Fibroblast of gingiva (primary cell): ENCODE measurements around the gene AQP5.
A peak's percentile ranks its signal among the peaks of the same experiment; 100 is the strongest.

ENCODE experiments used
- DNase-seq: peaks from one replicate; pipeline ENCODE4 v3.0.0-alpha.2; 2011; ENCODE audit warnings: low read depth

The AQP5 gene

DNA sequence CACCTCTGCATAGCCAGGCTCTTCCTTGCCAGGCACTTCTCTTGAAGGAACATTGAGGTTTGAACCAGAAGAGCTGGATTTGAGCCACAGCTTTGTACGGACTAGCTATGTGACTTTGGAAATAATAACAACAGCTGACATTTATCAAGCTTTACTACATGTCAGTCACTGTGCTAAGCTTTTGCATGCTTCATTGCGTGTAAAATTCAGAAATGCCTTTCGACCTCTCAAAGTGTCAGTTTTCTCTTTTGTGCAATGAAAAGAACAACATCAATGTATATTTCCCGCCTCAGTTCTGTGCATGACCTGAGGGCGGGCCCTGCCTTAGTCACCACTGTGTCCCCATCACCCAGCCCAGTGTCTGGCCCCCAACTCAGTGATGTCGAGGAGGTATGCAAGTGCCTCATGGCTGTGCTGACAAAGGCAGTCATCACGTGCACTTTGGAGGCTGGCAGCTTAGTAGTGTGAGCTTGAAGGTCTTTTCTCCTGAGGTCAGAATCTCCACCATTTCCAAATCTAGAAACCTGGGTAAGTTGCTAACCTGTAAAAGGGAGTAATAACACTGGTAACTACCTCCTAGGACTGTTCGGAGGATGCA is 29.0 kb upstream of the AQP5 start:
- DNase-seq, result no peak

DNA sequence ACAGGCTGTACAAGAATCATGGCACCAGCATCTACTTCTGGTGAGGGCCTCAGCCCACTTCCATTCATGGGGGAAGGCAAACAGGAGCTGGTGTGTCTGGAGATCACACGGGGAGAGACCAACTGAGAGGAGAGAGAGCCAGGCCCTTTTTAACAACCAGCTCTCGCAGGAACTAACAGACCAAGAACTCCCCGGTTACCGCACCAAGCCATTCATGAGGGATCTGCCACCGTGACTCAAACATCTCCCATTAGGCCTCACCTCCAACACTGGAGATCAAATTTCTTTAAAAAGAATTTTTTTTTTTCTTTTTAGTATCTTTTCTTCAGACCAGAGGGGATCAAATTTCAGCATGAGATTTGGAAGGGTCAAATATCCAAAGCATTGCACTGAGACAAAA is 27.9 kb upstream of the AQP5 start:
- DNase-seq, result no peak

DNA sequence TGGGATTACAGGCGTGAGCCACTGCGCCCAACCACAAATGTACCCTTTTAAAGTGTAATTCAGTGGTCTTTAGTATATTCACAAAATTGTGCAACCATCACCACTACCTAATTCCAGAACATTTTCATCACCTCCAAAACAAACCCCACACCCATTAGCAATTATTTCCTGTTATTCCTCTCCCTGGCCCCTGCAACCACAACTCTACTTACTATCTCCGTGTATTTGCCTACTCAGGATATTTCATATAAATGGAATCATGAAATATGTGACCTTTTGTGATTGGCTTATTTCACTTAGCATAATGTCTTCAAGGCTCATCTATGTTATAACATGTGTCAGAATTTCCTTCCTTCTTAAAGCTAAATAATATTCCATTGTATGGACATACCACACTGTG is 27.2 kb upstream of the AQP5 start:
- no peak for DNase-seq

DNA sequence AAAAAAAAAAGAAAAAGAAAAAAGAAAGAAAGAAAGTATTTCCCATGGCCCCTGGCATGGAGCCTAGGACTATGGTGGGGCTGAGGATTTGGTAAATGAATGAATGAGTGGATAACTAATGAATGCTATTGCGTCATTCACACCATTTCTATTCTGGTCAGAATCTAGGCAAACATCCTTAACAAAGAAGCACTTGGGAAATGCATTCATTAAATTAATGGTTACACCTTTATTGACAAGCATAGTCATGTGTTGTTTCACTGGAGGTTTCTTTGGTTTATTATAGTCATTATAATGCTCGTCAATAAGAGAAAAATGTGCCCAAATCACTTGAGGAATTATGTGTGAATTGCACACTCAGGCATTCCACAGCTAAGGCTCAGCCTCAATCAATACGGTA is 24.7 kb upstream of the AQP5 start:
- DNase-seq, result no peak

DNA sequence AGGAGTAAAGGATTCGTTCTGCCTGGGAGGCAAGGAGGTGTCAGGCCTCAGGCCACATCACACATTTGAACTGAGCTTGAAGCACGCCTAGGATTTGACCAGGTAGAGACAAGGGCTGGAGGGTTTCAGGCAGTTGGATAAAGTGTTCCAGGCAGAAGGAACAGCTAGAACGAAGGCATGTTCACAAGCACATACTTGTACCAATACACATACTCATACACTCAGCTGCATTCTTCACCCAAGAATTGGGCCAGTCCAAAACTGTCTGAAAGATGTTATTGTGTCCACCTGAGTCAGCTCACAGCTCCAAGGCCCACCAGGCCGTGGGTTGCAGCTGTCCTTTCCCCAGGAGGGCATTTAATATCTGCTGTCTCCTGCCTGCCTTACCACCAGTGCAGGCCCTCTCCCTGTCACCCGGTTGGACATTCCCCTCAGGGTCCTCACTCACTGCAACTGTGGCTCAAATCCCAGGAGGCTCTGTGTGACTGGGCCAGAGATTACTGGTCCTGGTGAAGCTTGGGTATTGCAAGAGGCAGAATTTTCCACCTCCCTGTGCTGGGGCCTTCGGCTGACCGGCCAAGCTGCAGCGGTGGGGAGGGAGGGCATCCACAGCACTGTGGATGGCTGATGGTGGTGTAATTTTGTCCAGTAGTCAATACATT is 23.9 kb upstream of the AQP5 start:
- no peak for DNase-seq

DNA sequence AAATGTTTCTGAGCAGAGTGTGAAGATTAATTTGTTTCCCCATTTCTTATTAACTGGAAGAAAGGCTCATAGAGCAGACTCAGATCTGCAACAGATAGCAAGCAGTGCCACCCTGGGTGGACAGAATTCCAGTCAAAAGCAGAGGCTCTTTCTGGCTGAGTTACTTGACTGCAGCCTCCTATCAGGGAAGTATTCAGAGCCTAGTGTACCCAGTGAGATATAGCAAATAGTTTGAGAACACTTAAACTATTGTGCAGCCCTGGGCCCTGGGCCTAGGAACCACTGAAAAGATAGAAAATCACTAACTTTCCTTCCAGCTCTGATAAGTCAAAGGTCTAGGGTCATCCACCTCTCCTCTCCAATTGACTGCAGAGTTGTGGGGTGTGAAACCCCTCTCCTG is 22.4 kb upstream of the AQP5 start:
- no peak for DNase-seq

DNA sequence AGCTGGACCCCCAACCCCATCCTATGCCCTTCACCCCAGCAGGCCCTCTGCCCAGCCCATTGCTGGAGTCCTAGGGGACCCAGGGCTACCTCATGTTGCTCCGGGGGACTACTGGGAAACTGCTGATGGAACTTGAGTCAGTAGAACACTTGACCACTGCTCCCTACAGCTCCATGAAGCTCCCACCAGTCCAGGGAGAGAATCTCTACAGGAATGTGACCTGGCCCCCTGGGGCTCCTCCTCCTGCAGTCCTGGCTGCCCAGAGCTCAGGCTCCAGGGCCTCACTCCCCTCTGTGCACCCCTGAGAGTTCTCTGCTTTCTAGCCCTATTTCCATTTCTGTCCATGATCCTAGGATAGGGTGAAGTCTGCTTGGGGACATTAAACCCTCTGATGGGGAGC is 22.0 kb upstream of the AQP5 start:
- no peak for DNase-seq

DNA sequence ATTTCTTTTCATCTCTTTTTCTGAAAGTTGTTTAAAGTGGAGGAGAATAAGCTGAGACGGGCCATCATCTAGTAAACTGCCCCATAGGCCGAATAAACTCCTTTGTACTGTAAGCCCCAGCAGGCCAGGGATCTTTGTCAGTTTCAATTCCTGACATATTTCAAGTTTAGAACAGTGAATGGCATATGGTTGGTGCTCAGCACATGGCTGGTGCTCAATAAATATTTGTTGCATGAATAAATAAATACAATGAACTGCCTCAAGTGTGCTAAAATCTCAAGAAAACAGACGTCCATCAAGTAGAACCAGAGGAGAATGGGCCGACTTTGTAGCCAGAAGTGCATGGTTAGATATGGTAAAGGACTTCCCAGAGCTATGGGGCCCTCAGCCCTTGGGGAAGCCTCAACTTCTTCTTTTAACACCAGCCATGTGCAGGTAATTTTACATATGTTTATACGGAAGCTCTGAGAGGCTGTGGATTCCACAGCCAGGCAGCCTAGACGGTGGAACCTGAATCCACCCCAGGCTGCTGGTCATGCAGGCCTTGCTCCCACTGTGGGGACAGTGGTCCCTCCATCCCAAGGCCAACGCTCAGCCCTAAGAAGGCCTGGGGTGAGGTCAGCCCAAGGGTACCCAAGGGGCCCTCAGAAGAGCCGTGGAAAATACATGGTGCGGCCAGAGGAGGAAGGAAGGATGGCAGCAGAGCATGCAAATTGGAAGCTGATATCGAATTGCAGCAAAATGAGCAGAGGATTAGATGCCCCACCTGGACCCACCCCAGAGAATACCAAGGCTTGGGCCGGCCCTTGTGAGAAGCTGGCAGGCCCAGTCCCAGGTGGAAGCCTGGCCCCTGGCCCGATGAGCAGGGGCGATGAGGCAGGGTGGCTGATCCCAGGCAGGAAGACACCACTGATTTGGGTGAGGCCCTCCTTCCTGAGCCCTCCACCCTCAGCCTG is 19.8 kb upstream of the AQP5 start:
- DNase-seq, result no peak

DNA sequence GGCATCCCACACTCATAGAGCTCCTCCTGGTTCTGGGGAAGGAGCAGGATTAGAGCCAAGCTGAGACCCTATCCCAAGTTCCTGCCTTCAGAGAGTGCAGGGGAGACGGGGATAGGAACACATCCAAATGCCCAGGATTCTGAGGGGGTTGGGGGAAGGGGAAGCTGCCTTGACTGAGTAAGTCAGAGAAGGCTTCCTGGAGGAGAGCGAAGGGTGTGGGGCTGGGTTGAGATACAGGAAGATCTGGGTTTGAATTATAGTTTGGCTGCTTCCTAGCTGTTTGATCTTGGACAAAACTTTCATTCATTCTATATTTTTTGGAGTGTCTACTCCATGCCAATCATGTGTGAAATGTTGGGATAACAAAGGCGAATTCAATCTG is 19.2 kb upstream of the AQP5 start:
- no peak for DNase-seq

DNA sequence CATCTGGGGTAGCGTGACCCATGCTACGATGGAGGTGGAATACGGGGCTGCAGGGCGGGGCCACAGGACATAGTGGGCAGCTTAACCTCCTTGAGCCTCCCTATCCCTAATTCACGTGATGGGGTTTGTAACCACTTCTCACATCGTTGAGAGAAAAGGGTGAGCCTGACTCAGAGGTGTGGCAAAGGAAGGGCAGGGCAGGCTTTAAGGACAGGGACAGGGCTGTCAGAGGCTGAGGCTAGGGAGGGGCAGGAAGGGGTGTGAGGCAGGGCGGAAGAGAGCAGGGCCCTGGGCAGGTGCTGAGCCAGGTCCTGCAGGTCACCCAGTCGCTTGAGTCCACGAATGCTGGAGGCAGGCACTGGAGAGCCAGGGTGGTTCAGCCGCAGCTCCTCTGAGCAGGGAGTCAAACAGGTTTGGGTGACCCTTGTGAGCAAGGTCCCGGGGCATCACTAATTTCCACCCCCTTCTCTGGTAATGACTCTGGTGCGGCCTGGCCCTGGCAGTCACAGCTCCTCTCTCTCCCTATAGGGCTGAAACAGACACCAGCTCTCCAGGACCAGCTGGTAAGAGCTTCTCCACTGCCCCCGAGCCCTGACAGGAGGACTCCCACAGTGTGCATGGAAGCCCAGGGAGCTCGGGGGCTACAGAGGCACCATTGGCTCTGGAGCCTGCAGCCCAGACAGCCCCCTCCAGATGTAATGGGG is 18.6 kb upstream of the AQP5 start:
- DNase-seq, result no peak

DNA sequence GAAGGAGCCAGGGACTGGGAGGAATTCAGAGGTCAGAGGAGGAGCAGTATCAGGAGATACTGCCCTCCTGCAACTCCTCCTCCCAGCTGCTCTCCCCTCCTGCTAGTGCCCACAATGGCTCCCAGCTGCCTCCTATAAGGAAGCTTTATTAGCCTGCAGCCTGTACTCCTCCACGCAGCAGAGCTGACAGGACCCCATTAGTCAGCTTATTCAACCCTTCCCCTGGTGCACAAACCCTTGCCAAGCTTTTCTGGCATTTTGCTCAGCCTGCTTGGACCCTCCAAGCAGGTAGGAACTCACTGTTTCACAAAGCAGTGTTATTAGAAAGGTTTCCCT is 18.1 kb upstream of the AQP5 start:
- DNase-seq, result no peak

DNA sequence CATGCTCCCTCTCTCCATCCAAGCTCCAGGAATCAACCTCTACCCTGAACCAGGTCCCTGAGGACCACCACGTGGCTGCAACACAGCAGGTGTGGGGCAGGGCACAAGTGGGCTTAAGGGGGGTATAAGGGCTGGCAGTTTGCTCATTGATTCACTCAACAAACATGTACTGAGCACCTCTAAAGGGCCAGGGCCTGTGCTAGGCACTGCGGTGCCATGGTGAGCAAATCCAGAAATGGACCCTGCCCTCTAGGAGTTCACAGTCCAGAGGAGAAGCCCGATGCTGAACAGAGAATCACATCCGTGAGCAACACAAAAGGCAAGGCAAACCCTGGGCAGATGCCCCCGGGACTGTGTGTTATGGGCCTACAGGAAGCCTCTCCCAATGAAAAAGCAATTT is 17.6 kb upstream of the AQP5 start:
- no peak for DNase-seq

DNA sequence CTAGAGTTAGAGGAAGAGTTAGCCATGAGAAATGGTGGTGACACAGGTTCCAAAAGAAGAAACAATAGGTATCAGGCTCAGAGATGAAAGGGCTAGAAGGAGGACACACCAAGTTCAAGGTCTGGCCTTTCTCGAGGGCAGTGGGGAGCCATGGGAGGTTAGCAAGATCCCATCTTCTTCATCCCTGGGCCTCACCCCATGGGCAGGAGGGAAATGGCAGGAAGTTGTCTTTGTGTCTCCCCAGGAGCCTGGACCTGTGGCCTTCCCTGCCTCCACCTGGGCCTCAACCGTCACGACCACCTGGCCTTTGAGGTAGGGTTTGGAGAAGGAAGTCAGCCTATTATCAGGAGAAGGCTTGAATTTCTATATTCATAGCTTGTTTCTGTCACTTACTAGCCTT is 17.0 kb upstream of the AQP5 start:
- no peak for DNase-seq

DNA sequence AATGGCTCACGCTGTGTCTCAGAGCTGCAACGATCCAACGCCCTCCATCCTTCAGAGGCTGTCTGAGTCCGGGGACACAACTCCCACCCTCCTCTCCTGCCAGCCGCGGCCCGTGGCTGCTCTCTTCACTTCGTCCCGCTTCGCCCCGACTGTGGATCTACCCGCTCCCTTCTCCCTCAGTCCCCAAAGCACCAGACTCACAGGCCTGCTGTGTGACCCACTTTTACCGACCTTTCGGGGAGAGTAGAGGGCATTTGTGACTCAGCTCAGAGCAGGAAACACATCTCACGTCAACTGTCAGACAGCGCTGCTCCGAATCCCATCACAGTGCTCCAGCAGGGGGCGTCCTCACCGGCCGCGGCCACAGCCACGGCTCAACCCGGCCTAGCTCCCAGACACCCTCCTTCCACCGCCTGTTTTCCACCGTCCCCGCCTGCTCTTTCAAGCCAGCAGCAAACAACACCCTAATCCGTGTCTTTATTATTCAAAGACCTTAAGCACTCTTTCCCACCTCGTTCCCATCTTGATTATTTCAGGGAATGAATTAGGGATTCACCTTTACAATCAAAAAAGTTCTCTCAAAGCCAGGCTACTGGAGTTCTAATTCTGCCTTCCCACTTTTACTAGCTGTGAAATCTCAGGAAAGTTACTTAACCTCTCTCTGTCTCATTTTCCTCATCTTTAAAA is 16.1 kb upstream of the AQP5 start:
- peak; percentile 58 for DNase-seq

DNA sequence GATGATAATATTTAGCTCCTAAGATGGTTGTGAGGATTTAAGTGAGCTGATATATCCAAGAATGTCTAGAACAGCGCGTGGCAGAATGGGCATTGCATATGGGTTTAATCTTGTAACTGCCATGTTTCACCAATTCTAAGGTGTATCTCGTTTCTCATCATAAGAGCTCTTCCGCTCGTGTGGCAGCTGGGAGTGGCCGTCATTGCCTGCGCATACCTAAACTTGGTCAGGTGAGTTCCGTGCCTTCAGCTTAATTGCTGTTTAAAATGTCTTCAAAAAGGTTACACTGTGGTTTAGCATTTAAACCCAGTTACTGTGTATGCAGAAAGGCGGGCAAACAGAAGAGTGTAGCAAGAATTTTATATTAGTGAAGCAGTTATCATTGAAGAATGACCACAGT is 15.6 kb upstream of the AQP5 start:
- no peak for DNase-seq

DNA sequence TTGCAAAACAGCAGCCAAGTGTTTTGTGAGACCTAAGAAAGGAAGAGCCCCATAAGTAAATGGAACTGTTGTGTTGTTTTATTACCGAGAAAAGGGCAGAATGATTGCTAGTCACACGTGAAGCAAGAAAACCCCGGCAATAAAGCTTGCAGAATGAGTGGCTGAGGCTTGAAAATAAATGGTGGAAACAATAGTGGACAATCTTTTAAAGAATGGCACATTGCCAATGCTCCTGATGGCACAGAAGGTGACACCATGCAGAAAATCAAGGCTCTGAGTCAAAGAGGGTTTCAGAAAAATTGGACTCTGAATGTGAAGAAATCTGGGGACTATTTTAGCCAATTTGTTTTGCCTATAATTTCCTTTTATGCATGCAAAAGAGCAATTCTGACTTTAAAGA is 15.2 kb upstream of the AQP5 start:
- no peak for DNase-seq

DNA sequence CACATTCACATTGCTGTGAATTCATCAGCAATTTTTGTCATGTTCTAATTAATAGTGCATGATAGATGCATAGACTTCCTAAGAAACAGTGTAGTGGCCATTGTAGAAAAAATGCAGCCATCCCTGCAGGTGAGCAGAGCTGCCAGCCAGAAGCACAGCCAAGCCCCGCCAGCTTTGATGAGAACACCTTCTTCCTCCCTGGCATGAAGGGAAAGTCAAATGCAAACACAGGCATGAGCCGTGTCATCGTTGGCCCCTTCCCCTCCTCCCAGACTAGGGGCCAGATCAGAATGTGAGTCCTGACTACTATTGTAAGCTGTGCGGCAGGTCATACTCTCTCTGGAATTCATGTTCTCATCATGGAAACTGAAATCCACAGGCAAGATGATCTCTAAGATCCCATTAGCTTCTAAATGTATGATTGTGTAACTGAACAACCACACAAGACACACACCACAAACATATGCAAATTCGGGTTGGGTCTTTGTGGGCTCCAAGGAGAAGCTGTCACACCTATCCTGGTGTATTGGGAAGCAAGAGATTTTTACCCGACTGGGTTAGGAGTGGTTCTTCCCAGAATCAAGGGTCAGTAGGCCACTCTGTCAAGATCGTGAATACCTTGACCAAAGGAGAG is 14.0 kb upstream of the AQP5 start:
- no peak for DNase-seq

DNA sequence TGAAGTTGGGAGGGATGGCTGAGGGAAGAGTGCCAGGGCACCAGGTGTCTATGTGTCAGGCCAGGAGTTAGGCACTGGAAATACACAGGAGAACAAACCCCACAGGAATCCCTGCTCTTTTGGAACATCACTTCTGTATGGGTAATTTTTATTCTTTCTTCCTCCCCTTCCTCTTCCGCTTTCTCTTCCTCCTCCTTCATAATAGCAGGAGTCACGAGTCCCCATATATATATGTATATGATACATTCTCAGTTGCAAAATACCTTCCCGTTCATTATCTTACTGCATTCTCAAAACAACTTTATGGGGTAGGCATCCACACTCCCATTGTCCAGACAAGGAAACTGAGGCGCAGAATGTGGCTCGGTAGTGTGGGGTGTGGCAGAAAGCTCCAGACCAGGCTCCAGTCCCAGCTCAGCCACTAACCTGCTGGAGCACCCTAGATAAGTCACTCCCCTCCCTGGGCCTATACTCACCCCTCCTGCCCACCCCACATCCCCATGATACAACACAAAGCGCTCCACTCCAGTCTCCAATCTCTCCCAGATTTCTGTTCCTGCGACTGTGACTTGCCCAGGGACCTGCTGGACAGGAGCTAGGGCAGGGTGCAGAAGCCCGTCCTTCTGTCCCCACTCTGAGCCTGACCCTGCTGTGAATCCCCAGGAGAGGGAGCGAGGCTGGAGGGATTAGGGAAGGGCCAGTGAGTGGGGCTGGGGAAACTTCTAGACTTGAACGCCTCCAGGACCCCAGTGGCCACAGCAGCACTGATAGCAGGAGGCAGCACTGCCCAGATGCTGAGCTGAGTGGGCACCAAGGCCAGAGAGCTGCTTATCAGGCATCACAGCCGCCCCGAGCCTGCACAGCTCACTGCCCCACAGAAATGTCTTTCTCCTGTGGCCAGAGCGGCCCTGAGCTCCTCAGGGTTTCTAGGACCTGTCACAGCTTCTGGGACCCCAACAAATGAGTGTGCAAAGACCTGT is 12.5 kb upstream of the AQP5 start:
- no peak for DNase-seq

DNA sequence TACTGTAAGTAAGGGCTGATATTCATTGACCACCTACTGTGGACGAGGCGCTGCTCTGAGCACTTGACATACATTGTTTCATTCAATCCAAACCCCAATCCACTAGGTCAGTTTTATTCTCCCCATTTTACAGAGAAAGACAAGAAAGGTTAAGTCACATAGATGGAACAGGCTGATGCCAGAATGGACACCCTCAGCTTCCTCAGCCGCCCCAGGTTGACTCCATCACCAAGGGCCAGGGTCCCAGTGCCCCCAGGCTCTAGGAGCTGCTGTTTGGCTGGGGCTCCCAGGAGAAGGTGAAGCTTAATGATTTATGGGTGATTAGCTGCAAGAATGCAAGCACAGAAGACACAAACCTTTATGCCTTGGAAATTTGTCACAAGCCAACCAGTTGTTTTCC is 11.8 kb upstream of the AQP5 start:
- DNase-seq, result no peak
